ENCODE measurements around the gene BRD3OS.

BRD3OS gene

GRCh38 chr9:134035041-134036039 lies 10.1 kb downstream of the BRD3OS start:
- no peak for DNase-seq

- DNase-seq, result no peak
Measured at GRCh38 chr9:134036130-134036529, 10.8 kb downstream of the BRD3OS start.

GRCh38 chr9:134037641-134038040 lies 12.4 kb downstream of the BRD3OS start:
- DNase-seq, result no peak

- no peak for DNase-seq
Measured at GRCh38 chr9:134039386-134040175, 14.3 kb downstream of the BRD3OS start.

- no peak for DNase-seq
Measured at GRCh38 chr9:134040176-134040565, 14.9 kb downstream of the BRD3OS start.

- DNase-seq, result no peak
Measured at GRCh38 chr9:134040781-134041648, 15.7 kb downstream of the BRD3OS start.

- no peak for DNase-seq
Measured at GRCh38 chr9:134041649-134041962, 16.3 kb downstream of the BRD3OS start.

- DNase-seq, result no peak
Measured at GRCh38 chr9:134043531-134043988, 18.3 kb downstream of the BRD3OS start.

GRCh38 chr9:134044944-134045343 lies 19.7 kb downstream of the BRD3OS start:
- DNase-seq, result no peak

- no peak for DNase-seq
Measured at GRCh38 chr9:134045841-134046544, 20.7 kb downstream of the BRD3OS start.

- no peak for DNase-seq
Measured at GRCh38 chr9:134046894-134047681, 21.8 kb downstream of the BRD3OS start.

GRCh38 chr9:134047868-134048581 lies 22.7 kb downstream of the BRD3OS start:
- DNase-seq, result no peak

GRCh38 chr9:134048582-134048968 lies 23.3 kb downstream of the BRD3OS start:
- DNase-seq, result no peak

- DNase-seq, result no peak
Measured at GRCh38 chr9:134049236-134049635, 24.0 kb downstream of the BRD3OS start.

GRCh38 chr9:134049772-134050588 lies 24.7 kb downstream of the BRD3OS start:
- no peak for DNase-seq

- no peak for DNase-seq
Measured at GRCh38 chr9:134050726-134051125, 25.4 kb downstream of the BRD3OS start.

- no peak for DNase-seq
Measured at GRCh38 chr9:134051319-134051718, 26.0 kb downstream of the BRD3OS start.

- no peak for DNase-seq
Measured at GRCh38 chr9:134052491-134052890, 27.2 kb downstream of the BRD3OS start.

GRCh38 chr9:134052941-134053340 lies 27.7 kb downstream of the BRD3OS start:
- no peak for DNase-seq

GRCh38 chr9:134053401-134053871 lies 28.2 kb downstream of the BRD3OS start:
- no peak for DNase-seq

All from stimulated activated CD4-positive, alpha-beta T cell treated with anti-CD3 and anti-CD28 coated beads, Interleukin-4, amount 100 ng/mL, for 1 hour (primary cell).